ENCODE data around the gene ANXA10. TPM values are rescaled to one million over a fixed set of nuclear protein-coding genes. Genes with fewer than 3 reads are reported as not detected.

Gene ANXA10
- total and polyA plus RNA-seq, 2 of the 8 experiments (the other 6 are each of a cell fraction or from before 2014, with no cell fraction given), result not detected

GRCh38 chr4:168071304-168071703, 21.0 kb upstream of the ANXA10 start:
- no peak overlapping the region for H2BK12ac ChIP-seq (ENCODE audit: low read depth, low read length)
- H3K4ac ChIP-seq (replicated peaks; ENCODE audit: insufficient read length, low read depth, low read length), result no peak overlapping the region
- ChIA-PET POLR2A (ENCODE audit: partially characterized antibody) (no interaction called here), CTCF (ENCODE audit: partially characterized antibody) (interaction anchor here (1.6 kb wide), 1 partner anchor 83 kb away, joined by 4 read pairs; no protein-coding TSS in a partner anchor)
- no peaks in the 10 kb centered on the region for H3K23me2 ChIP-seq (ENCODE audit: low read depth, low read length)
- H2BK120ac ChIP-seq (replicated peaks; ENCODE audit: low read depth, low read length), result no peak overlapping the region
- no peak overlapping the region for H2BK5ac ChIP-seq (ENCODE audit: low read depth, low read length)
- no peak overlapping the region for H3K14ac ChIP-seq (ENCODE audit: insufficient read length)
- no peak overlapping the region for H2BK15ac ChIP-seq (ENCODE audit: low read length)
- DNase-seq (ENCODE audit: low read depth in 1 of 2, low spot score in 2 of 2) (no peak), FAIRE-seq (no peak)
- no peak overlapping the region for H3K23ac ChIP-seq (ENCODE audit: insufficient read length)
- H3K27ac ChIP-seq (ENCODE audit: low read depth, low read length), result no peak overlapping the region
- no peak overlapping the region for H2AFZ ChIP-seq (ENCODE audit: low read length)
- no peak overlapping the region for H2BK20ac ChIP-seq (ENCODE audit: low read length)
- no peak overlapping the region for H3K4me2 ChIP-seq (ENCODE audit: insufficient read depth in 1 of 2, low read depth in 2 of 2, low read length in 2 of 2)
- H3K27me3 ChIP-seq (replicated peaks in 1 of 4; ENCODE audit: control insufficient read depth in 3 of 4, extremely low read depth in 1 of 4, insufficient read depth in 3 of 4, low read length in 3 of 4), result no peaks in the 10 kb centered on the region
- H4K5ac ChIP-seq (ENCODE audit: insufficient read length, low read depth, low read length), result no peak overlapping the region
- TF ChIP-seq NRF1 (IDR thresholded peaks at IDR 0.05; ENCODE audit: low read depth, low read length) (no peak), E2F6 (IDR thresholded peaks at IDR 0.05) (no peak), RAD21 (IDR thresholded peaks at IDR 0.05 in 1 of 2, conservative IDR thresholded peaks at IDR 0.05 in 1 of 2; ENCODE audit: low read depth in 2 of 2, low read length in 2 of 2) (no peak)
- no peaks in the 10 kb centered on the region for H3K36me3 ChIP-seq (ENCODE audit: control insufficient read depth in 2 of 4, insufficient read depth in 4 of 4, low read length in 3 of 4)
- 90% methylated on average over 2 of the region's 2 CpGs; no CpG with 5 or more reads in 1 of the 2 experiments for WGBS, 2 experiments (ENCODE audit: extremely low coverage in 1 of 2, insufficient coverage in 1 of 2, insufficient read length in 1 of 2, insufficient replicate concordance in 2 of 2, low coverage in 1 of 2, low lambda C conversion rate in 2 of 2, missing lambda C conversion rate in 1 of 2)
- no peak overlapping the region for H2AK5ac ChIP-seq (ENCODE audit: low read depth, low read length)
- no peaks in the 10 kb centered on the region for H3K79me2 ChIP-seq (ENCODE audit: control insufficient read depth in 1 of 2, insufficient read depth in 2 of 2, low read length in 2 of 2)
- no peak overlapping the region for H3K9ac ChIP-seq (replicated peaks in 1 of 4; ENCODE audit: extremely low read depth in 1 of 4, low read depth in 3 of 4, low read length in 3 of 4)
- no peak overlapping the region for H4K8ac ChIP-seq (ENCODE audit: extremely low read depth, insufficient read depth, low read length)
- H3K18ac ChIP-seq (ENCODE audit: extremely low read depth, low read length), result no peak overlapping the region
- H3K4me1 ChIP-seq (replicated peaks in 1 of 4; ENCODE audit: control insufficient read depth in 3 of 4, insufficient read depth in 4 of 4, low read length in 3 of 4), result no peaks in the 10 kb centered on the region
- no peaks in the 10 kb centered on the region for H4K20me1 ChIP-seq (replicated peaks in 1 of 2; ENCODE audit: control insufficient read depth in 1 of 2, insufficient read depth in 2 of 2, low read length in 2 of 2)
- no peak overlapping the region for H3K4me3 ChIP-seq (ENCODE audit: extremely low read depth in 1 of 4, insufficient read depth in 2 of 4, low read depth in 3 of 4, low read length in 4 of 4)
- no peaks in the 10 kb centered on the region for H3K9me3 ChIP-seq (ENCODE audit: insufficient read depth in 2 of 2, low read depth in 1 of 2, low read length in 1 of 2)
- H4K91ac ChIP-seq (replicated peaks; ENCODE audit: insufficient read length, low read length), result no peak overlapping the region
- H3K56ac ChIP-seq (replicated peaks; ENCODE audit: insufficient read length, low read depth, low read length), result no peak overlapping the region
- no peaks in the 10 kb centered on the region for H3K79me1 ChIP-seq (ENCODE audit: low read depth, low read length)

Data from H1 (cell line).